DMS153 treated with DMSO at 0.1 percent for 48 hours (cell line): ENCODE measurements around the gene PPIA.
"Not testable (repeated sequence)": the region's sequence is repeated elsewhere in the genome, so short reads cannot be mapped to it uniquely, and the experiment has no call there.

Experiments used
- DNase-seq: peaks from one replicate; lab custom pipeline; 2025; ENCODE audit not compliant: unreplicated experiment; lab: John Stamatoyannopoulos, UW

Gene PPIA

GRCh38 chr7:44784364-44784763 is 12.1 kb upstream of the PPIA start:
- DNase-seq = no peak

- not testable (repeated sequence) for DNase-seq
These were observed 11.3 kb upstream of the PPIA start for GRCh38 chr7:44785218-44785617.

GRCh38 chr7:44787041-44787440 is 9.4 kb upstream of the PPIA start:
- no peak for DNase-seq

- no peak for DNase-seq
These were observed 8.7 kb upstream of the PPIA start for GRCh38 chr7:44787762-44788161.

- no peak for DNase-seq
These were observed 6.5 kb upstream of the PPIA start for GRCh38 chr7:44789990-44790389.

GRCh38 chr7:44791278-44792219 is 4.9 kb upstream of the PPIA start:
- DNase-seq = no peak

GRCh38 chr7:44793919-44794318 is 2.6 kb upstream of the PPIA start:
- DNase-seq = no peak

- DNase-seq = no peak
These were observed 2.1 kb upstream of the PPIA start for GRCh38 chr7:44794331-44794730.

- DNase-seq = peak; percentile 79
These were observed 412 bp upstream of the PPIA start for GRCh38 chr7:44796034-44796503.

GRCh38 chr7:44797329-44798258 is 1.1 kb downstream of the PPIA start:
- peak; percentile 77 for DNase-seq

GRCh38 chr7:44798649-44799305 is 2.3 kb downstream of the PPIA start:
- no peak for DNase-seq

GRCh38 chr7:44799939-44800338 is 3.5 kb downstream of the PPIA start:
- no peak for DNase-seq

- DNase-seq = no peak
These were observed 5.4 kb downstream of the PPIA start for GRCh38 chr7:44801890-44802289.

GRCh38 chr7:44802418-44803025 is 6.0 kb downstream of the PPIA start:
- DNase-seq = no peak

- not testable (repeated sequence) for DNase-seq
These were observed 7.5 kb downstream of the PPIA start for GRCh38 chr7:44803828-44804519.

- no peak for DNase-seq
These were observed 9.5 kb downstream of the PPIA start for GRCh38 chr7:44805950-44806349.

- DNase-seq = no peak
These were observed 12.5 kb downstream of the PPIA start for GRCh38 chr7:44808914-44809393.

GRCh38 chr7:44811093-44811492 is 14.6 kb downstream of the PPIA start:
- DNase-seq = no peak

- no peak for DNase-seq
These were observed 15.1 kb downstream of the PPIA start for GRCh38 chr7:44811571-44811970.

GRCh38 chr7:44814919-44815318 is 18.4 kb downstream of the PPIA start:
- DNase-seq = no peak
